ENCODE results near the gene COL18A1.
"Not testable (repeated sequence)": the region's sequence is repeated elsewhere in the genome, so short reads cannot be mapped to it uniquely, and the experiment has no call there.

The COL18A1 gene

GRCh38 chr21:45429221-45430175 is 24.5 kb downstream of the COL18A1 start:
- DNase-seq: no peak

- DNase-seq: no peak
Measured at GRCh38 chr21:45430521-45431501, 25.8 kb downstream of the COL18A1 start.

- no peak for DNase-seq
Measured at GRCh38 chr21:45431781-45432572, 27.0 kb downstream of the COL18A1 start.

GRCh38 chr21:45432575-45433255 is 27.8 kb downstream of the COL18A1 start:
- no peak for DNase-seq

- DNase-seq: no peak
Measured at GRCh38 chr21:45433301-45433700, 28.3 kb downstream of the COL18A1 start.

- DNase-seq: no peak
Measured at GRCh38 chr21:45433911-45434644, 29.1 kb downstream of the COL18A1 start.

- DNase-seq: no peak
Measured at GRCh38 chr21:45434645-45435217, 29.8 kb downstream of the COL18A1 start.

GRCh38 chr21:45435405-45435981 is 30.5 kb downstream of the COL18A1 start:
- DNase-seq: no peak

GRCh38 chr21:45436351-45437065 is 31.5 kb downstream of the COL18A1 start:
- no peak for DNase-seq

GRCh38 chr21:45437844-45438243 is 32.9 kb downstream of the COL18A1 start:
- not testable (repeated sequence) for DNase-seq

GRCh38 chr21:45438391-45439145 is 33.6 kb downstream of the COL18A1 start:
- DNase-seq: no peak

GRCh38 chr21:45439161-45439872 is 34.4 kb downstream of the COL18A1 start:
- DNase-seq: no peak

- DNase-seq: no peak
Measured at GRCh38 chr21:45439901-45440461, 35.0 kb downstream of the COL18A1 start.

- DNase-seq: no peak
Measured at GRCh38 chr21:45440736-45441350, 35.9 kb downstream of the COL18A1 start.

GRCh38 chr21:45441431-45442255 is 36.7 kb downstream of the COL18A1 start:
- no peak for DNase-seq

GRCh38 chr21:45442276-45442675 is 37.3 kb downstream of the COL18A1 start:
- DNase-seq: no peak
